NCI-H1417 treated with DMSO at 0.1 percent for 48 hours (cell line): ENCODE measurements around the gene NOC2L.

Experiments used
- DNase-seq: peaks from one replicate; lab custom pipeline; 2025; lab: John Stamatoyannopoulos, UW

NOC2L gene

DNA sequence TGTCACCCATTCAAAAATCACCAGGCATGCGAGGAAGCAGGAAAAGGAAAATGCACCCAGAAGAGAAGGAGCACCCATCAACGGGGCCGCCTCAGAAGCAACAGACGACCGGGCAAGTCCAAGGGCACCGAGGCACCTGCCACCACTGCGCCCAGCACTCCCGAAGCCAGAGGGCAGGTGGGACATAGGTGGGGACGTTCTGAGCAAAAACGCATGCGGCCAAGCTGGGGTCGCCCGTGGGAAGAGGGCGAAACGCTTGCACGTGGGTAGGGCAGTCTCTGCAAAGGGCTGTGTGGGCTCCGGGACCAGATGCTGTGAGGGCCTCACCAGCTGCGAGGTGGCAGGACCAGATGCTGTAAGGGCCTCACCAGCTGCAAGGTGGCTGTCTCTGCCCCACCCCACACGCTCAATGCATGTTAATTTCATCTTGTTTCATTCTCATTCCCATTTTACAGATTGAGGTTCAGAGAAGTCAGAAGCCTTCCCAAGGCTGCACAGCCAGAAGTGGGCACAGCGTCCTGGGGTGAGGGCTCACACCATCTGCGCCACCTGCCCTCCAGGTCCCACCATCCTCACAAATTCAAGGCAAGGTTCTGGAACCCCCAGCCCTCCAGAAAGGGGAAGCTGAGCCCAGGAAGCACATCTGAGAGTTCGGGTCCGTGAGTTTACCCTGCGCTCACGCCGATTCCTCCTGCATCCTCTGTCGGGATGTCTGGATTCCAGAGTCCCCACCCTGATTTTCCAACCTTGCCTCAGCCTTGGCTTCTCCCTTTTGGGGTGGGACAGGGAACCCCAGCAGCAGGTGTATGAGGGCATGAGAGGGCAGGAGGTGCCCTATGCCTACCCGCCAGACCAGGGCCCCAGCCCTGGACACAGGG, 43.5 kb downstream of the NOC2L start:
- no peak for DNase-seq

DNA sequence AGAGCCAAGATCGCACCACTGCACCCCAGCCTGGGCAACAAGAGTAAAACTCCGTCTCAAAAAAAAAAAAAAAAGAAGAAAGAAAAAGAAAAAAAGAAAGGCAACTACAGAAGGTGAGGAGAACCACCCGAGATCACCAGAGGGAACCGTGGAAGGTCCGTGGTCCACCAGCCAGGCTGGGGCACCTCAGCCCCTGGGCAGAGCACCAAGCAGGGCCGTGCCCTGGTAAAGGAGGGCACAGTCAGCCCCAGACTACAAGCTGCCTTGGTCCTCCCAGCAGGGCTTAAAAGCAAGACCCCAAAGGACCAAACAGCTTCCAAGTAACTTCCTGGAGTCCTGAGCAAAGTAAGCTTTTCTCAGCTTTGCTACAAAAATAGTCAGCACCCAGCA, 44.2 kb downstream of the NOC2L start:
- DNase-seq, result no peak

DNA sequence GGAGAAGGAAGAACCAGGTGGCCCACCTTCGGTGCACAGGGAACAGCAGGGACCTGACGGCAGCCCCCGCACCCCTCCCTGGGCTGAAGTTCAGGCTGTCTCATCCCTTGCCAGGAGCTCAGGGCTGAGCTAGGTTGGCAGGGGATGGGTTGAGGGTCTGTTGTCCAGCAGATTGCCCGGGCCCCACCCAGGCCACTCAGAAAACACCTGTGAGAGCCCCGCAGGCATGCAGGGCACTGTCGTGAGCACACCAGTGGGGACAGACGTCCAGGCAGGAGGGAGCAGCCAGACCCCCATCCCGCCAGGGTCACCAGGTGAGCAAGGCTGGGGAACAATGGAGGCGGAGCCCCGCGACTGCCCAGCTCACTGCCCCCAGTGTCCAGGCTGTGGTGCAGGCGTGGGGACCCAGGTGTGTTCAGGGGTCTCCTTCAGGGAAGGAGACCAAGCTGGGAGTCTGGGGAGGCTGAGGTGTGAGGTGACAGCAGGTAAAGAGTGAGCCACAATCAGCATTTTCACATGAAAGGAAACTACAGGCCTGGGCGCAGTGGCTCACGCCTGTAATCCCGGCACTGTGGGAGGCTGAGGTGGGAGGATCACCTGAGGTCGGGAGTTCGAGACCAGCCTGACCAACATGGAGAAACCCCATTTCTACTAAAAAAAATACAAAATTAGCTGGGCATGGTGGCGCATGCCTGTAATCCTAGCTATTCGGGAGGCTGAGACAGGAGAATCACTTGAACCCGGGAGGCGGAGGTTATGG, 44.7 kb downstream of the NOC2L start:
- no peak for DNase-seq

DNA sequence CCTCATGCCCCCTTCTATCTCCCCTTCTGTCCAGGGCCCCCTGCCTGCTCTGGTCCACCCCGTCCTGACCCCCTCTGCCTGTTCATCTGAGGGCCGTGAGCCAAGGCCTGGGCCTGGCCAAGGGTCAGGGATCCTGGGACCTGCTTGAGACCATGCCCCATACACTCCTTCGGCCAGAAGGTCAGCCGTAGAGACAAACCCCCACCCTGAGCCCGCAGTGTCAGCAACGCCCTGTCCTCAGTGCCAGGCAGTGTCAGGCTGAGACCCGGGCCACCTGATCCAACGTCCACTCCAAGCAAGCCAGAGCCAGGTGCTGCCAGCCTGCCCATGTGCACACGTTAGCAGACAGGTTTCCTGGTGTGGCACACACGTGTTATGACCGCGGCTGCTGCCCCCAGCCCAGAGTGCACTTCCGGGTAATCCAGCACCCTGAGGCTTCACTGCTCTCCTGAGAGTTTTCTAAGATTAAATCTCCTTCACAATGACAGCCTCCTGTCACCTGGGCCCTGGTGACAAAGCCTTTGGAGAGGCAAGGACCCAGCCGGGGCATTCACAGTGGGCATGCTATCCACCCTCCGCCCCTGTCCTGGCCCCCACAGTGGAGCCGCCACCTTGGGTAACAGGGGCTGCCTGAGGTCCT, 45.4 kb downstream of the NOC2L start:
- DNase-seq, result no peak

DNA sequence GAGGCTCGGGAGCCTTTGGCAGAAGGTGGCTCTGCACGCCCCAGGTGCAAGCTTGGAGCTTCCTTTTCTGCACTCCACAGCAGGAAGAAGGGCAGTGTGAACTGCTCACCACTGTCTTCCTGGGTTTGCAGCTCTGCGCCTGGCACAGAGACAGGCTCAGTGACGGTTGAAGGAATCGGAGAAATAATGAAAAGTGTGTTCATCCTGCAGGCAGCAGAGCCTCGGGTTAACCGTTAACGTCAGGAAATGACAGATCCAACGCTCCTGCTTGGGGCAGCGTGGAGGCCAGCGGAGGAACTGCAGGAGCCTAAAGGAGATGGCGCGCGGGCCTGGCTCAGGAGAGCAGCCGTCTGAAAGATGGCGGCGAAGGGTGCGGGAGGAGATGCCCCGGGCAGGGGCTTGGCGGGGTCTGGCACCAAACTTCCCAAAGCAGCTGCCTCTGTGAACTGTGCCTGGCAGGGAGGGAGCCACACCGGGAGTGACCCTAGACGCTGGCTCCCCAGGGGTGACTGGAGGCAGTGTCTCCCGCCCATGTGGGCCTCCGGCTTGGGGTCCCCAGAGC, 46.2 kb downstream of the NOC2L start:
- DNase-seq, result no peak

DNA sequence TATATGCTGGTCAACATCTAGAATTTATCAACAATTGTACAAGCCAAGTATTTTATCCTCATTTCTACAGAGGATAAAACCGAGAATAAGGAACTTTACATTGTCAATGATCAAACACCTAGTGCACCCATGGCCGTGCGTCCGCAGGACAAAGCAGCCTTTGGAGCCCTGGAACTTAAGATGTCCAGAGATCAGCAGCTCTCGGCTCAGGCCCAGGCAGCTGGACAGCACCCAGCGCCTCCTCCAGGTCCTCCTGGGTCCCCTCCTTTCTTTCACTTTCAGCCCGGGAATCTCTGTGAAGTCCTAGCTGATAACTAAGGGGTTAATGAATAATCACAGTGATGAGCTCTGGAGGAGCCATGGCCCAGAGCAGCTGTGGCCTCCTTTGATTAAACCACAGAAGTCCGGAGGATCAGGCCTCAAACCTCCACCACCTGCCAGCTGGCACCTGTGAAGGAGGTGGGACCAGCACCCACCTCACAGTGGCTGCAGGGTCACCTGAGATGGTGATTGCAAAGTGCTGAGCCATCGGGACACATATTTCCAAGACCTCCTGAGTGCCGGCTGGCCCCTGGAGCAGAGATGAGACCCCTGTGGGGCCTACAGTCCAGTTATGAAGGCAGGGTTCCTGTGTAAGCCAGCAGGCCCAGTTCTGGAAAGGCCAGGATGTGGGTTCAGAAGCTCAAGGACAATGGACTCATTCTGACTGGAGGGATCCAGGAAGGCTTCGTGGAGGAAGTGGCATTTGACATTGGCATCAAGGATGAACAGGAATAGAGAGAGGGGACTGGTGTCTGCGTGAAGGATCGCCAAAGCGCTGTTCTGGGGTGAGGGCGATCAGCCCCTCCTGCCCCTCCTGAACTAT, 46.9 kb downstream of the NOC2L start:
- no peak for DNase-seq

DNA sequence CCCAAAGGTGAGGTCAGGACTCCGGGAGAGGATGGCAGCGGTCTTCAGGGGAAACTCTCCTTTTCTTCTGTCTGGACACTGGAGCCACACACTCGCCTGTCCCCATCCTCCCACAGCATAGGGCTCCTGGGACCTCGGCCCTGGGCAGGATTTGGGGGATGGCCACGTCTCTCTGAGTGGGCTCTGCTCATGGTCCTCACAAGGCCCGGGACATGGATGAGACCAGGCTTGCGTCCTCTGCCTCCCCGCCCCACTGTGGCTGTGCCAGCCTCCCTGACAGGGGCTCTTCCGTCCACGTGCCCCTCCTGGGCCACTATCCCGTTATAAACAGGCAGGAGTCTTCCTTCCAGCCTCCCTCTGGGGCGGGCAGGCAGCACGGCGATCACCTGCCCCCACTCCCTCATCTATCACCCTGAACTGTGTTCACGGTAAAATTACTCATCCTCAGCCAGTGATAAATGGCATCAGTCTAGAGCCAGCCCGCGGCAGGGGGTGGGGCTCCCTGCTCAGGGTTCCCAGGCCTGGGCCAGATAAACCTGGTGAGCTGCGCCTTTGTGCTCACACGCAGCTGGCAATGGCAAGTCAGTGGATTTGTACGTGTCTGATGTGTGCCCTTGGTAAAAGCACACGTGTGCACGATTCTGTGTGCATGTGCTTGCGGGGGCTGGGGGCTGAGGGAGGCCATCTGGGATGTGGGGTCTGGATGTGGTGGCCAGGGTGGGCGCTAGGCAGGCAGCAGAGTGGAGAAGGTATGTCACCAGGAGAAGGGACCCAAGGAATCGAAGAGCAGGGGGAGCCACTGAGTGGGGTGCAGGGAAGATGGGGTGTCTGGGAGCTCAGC, 48.0 kb downstream of the NOC2L start:
- DNase-seq, result no peak

DNA sequence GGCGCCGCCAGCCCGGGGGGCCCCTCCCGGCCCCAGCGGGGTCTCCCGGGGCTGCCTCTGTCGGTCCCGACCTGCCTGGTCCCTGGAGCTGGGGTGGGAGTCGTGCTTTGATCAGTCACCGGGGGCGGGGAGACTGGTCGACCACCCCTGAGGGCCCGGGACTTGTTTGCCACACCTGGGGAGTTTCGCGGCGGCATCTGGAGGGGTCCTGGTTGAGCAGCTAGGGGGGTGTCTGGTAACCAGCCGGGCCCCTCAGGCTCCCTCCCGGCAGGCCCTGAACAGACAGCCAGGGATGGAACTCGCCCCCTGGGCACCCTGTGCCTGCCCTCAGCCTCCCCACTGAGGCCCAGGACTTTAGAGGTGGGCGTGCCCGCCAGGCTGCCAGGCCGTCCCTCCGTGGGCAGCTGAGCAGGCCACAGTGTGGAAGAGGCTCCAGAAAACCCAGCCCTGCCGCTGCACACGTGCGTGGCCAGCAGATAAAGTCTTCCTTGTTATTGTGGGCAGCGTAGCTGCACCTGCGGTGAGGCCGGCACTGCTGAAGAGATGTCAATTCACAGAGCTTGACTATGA, 48.7 kb downstream of the NOC2L start:
- DNase-seq, result no peak

DNA sequence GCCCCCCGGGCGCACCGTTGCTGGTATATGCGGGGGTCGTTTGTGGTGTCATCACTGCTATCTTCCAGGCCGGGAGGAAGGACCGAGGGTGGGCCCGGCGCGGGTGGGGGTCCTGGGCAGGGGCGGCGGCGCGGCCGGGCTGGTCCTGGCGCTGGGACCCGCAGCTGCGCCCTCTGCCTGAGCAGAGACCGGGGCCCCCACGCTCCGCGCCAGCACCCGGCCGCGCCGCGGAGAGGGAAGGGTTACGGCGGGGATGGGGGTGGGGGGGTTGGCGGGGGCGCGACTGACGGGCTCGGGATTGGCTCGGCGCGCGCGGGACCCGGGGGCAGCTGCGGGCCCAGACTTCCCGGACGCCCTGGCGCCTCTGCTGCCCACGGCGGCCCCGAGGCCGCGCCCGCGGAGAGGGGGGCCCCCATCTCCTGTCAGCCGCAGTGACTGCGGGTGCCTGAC, 49.2 kb downstream of the NOC2L start:
- no peak for DNase-seq

DNA sequence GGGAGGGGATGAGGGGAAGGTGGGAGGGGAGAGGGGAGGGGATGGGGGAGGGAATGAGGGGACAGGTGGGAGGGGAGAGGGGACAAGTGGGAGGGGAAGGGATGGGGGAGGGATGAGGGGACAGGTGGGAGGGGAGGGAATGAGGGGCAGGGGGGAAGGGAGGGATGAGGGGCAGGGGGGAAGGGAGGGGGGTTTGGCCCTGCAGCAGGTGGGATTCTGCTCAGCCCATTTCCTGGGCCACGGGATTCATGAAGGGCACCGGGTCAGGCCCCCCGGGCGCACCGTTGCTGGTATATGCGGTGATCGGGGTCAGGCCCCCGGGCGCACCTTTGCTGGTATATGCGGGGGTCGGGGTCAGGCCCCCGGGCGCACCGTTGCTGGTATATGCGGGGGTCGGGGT, 50.4 kb downstream of the NOC2L start:
- no peak for DNase-seq

DNA sequence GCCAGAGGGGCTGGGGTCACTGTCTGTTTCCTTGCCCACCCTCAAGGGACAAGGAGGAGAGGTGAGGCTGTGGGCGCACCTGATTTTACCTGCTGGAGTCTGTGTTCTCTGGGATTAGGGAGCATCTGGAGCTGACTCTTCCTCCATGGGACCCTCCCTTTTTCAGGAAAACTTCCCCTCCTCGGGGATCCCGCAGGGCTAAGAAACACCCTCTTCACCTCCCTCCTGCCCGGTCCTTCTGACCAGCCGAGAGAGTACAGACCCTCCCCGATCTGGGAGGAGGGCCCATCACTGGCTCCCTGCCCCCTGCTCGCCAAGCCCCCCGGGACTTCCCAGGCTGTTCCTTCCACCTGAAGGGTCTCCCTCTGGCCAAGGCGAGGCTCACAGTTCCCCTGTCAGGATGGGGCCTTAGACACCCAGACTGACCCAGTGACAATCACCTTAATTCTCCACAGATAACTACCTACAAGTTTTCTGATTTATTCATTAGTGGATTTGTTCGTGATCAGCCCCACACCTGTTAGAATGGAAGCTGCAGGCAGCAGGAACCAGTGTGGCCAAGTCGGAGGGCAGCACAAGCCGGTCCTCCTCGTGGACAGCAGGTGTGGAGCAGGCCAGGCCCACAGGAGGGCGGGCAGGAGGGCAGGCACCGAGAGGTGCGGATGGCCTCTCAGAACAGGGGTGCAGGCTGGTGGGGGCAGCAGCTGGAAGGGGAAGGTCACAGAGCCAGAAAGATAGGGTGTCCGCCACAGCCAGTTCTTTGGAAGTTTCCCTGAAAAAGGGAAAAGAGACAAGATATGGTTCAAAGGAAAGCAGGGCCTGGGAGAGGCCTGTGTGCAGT, 51.2 kb downstream of the NOC2L start:
- no peak for DNase-seq

DNA sequence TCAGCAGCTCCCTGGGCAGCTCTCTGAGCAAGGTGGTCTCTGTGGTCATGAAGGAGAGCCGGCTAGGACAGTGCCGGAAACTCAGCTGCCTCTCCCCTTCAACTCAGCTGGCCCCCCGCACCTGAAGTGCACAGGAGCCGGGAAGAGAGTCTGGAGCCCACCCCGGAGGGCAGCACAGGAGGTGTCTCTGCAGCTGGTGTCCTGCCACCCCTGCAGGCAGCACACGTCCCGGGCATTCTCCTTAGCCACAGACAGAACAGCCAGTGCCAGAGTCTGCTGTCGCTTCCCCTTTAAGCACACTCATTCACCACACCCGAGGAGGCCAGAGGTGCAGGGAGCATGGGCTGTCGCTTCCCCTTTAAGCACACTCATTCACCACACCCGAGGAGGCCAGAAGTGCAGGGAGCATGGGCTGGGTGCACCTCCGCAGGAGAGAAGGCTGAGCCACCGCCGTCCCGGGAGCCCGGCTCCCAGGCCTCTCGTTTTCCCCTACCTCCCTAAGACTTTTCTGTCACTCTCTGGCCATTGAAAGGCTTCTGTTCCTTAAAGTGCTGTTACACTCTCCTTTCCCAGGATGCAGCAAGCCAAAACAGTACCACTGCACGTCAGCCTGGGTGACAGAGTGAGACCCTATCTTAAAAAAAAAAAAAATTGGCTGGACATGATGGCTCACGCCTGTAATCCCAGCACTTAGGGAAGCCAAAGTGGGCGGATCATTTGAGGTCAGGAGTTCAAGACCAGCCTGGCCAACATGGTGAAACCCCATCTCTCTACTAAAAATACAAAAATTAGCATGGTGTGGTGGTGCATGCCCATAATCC, 52.2 kb downstream of the NOC2L start:
- DNase-seq, result no peak

DNA sequence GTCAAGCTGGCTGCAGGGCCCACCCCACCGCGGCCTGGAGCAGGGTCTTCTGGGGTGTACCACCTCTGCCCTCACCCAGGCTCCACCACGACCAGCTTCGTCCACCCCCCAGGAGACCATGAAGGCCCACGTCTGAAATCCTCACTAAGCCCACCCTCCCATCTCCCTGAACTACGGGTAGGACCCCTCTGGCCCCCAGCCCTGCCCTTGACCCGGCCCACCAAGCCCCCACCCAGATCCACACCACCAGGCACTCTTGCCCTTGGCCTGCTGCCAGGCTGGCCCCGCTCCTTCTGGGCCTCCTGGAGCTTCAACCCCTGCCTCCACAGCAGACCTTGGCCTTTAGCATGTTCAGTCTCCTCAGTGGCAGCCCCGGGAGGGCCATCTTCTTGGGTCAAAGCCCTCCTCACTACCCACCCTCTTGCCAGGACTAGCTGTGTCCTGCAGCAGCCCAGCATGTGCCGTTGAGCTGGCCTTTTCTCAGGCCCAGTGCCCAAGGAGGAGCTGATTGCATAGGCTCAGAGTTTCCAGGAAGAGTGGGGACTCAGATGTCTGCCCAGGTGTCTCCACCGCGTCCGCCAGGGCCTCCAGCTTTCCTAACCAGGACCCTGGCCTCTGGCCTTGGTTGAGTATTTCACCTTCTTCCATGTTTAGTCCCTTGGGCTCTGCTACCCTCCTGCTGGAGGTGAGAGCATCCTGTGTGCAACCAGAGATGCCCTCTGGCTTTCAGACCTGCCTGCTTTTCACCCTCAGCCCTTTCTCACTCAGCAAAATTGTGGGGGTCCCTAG, 53.1 kb downstream of the NOC2L start:
- DNase-seq, result no peak

DNA sequence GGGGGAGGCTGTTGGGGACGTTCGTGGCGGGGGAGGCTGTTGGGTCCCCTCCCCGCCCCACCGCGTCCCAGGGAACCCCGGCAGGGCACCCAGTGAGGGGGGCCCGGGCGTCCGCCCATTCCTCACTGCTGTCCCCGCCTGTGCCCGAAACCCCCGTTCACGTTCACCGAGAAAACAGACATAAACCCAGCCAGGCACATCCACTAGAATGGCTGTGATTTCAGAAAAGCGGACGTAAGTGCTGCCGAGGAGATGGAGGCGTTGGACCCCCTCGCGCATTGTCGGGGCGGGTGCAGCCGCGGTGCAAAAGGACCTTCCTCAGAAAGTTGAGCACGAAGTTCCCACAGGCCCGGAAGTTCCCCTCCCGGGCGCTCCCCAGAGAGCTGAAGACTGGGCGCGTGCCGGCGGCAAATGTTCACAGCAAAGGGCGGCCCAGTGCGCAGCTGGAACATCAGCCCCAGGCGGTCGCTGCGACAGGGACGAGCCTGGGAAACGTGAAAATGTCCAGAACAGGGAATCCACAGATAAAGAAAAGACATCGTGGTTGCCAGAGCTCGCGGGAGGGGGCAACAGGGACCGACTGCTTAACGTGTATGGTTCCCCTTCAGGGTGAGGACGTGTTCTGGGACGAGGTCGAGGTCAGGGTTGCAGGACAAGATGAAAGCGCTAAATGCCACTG, 53.8 kb downstream of the NOC2L start:
- no peak for DNase-seq

DNA sequence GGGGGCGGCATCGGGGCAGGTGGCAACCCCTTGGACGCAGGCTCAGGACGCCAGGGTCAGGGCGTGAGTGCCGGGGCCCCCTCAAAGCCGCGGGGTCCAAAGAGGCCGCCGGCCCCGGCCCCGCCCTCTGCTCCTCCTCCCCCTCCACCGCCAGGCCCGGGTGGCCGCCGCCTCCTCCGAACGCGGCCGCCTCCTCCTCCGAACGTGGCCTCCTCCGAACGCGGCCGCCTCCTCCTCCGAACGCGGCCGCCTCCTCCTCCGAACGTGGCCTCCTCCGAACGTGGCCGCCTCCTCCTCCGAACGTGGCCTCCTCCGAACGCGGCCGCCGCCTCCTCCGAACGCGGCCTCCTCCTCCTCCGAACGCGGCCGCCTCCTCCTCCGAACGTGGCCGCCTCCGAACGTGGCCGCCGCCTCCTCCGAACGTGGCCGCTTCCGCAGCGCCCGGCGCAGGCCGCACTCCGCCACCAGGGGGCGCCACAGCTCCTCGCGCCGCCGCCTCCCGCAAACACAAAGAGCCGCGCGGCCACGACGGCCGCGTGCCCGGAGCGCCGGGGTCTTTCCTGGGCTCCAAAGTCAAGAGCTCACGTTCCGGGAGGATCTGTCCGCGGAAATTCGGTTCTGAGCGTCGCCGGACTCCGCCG, 54.6 kb downstream of the NOC2L start:
- peak; percentile 51 for DNase-seq

DNA sequence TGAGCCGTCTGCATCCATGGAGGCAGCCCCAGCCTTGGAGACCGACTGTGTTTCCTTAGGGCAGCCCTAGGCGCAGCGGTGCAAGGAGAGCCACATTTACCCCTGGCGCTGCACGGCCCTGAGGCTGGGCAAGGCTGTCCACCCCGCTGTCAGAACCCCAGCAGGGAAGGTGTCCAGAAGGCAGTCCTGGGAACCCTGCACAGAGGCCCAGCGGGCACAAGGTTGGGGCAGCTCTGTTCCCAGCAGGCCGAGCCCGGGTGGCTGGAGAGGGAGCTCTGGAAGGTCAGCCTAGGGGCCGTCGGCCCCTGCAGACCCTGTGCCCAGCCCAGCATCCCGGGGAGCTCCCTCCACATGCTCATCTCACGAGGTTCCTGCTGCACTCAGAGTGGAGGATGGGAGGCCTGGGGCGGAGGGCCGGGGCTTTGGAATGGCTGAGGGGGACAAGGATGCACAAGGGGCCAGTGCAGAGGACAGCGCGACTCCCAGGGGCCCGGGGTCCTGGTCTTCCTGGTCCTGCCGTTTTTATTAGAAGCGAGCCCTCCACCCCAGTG, 55.3 kb downstream of the NOC2L start:
- no peak for DNase-seq
